WTC11 (cell line): ENCODE results near the gene ATP6AP1. TPM values are rescaled to one million over a fixed set of nuclear protein-coding genes. Genes with fewer than 3 reads are reported as not detected.

Experiments used
- AR ChIP-seq: fragments of 250-450 bp; sonication (Bioruptor Pico); IDR thresholded peaks from 2 replicates; pipeline ENCODE4 v1.9.0; 2021; ENCODE audit warnings: mild to moderate bottlenecking
- ATF1 ChIP-seq: sonication (generic); formaldehyde crosslinking; IDR thresholded peaks from 2 replicates; pipeline ENCODE4 v1.8.1; 2023; ENCODE audit warnings: mild to moderate bottlenecking, moderate library complexity, missing genetic modification reagents
- ATF3 ChIP-seq: sonication (generic); formaldehyde crosslinking; conservative IDR thresholded peaks from 2 replicates; pipeline ENCODE4 v1.8.1; 2022; ENCODE audit warnings: mild to moderate bottlenecking, missing genetic modification reagents
- CREB1 ChIP-seq: sonication (generic); formaldehyde crosslinking; IDR thresholded peaks from 2 replicates; pipeline ENCODE4 v1.8.0; 2023; ENCODE audit warnings: mild to moderate bottlenecking, missing genetic modification reagents
- CREM ChIP-seq: sonication (generic); formaldehyde crosslinking; IDR thresholded peaks from 2 replicates; pipeline ENCODE4 v1.8.1; 2022; ENCODE audit warnings: mild to moderate bottlenecking, missing genetic modification reagents, moderate library complexity
- E2F5 ChIP-seq: sonication (generic); formaldehyde crosslinking; IDR thresholded peaks from 2 replicates; pipeline ENCODE4 v1.8.1; 2022; ENCODE audit warnings: mild to moderate bottlenecking, moderate library complexity, missing genetic modification reagents
- ETV6 ChIP-seq: sonication (generic); formaldehyde crosslinking; IDR thresholded peaks from 2 replicates; pipeline ENCODE4 v1.8.1; 2022; ENCODE audit warnings: mild to moderate bottlenecking, missing genetic modification reagents
- HMGA2 ChIP-seq: fragments of 250-450 bp; sonication (Bioruptor Pico); IDR thresholded peaks from 2 replicates; pipeline ENCODE4 v1.4.0; 2021; ENCODE audit warnings: mild to moderate bottlenecking, moderate library complexity
- IRF1 ChIP-seq: sonication (generic); formaldehyde crosslinking; IDR thresholded peaks from 2 replicates; pipeline ENCODE4 v1.8.0; 2023; ENCODE audit warnings: missing genetic modification reagents
- JUN ChIP-seq: sonication (generic); formaldehyde crosslinking; IDR thresholded peaks from 2 replicates; pipeline ENCODE4 v1.8.0; 2023; ENCODE audit warnings: mild to moderate bottlenecking, missing genetic modification reagents
- NFE2L1 ChIP-seq: sonication (generic); formaldehyde crosslinking; IDR thresholded peaks from 2 replicates; pipeline ENCODE4 v1.8.1; 2023; ENCODE audit warnings: missing genetic modification reagents
- NFYB ChIP-seq: sonication (generic); formaldehyde crosslinking; conservative IDR thresholded peaks from 2 replicates; pipeline ENCODE4 v1.8.0; 2022; ENCODE audit warnings: low read depth, missing genetic modification reagents
- NR2C2 ChIP-seq: sonication (generic); formaldehyde crosslinking; IDR thresholded peaks from 2 replicates; pipeline ENCODE4 v1.8.0; 2022; ENCODE audit warnings: mild to moderate bottlenecking, missing genetic modification reagents
- RELA ChIP-seq: sonication (generic); formaldehyde crosslinking; IDR thresholded peaks from 2 replicates; pipeline ENCODE4 v1.8.1; 2022; ENCODE audit warnings: missing genetic modification reagents, mild to moderate bottlenecking, borderline replicate concordance
- SMAD3 ChIP-seq: sonication (generic); formaldehyde crosslinking; IDR thresholded peaks from 2 replicates; pipeline ENCODE4 v1.8.0; 2022; ENCODE audit warnings: missing genetic modification reagents, mild to moderate bottlenecking, borderline replicate concordance
- SOX15 ChIP-seq: fragments of 250-450 bp; sonication (Bioruptor Pico); IDR thresholded peaks from 2 replicates; pipeline ENCODE4 v1.9.0; 2021; ENCODE audit warnings: mild to moderate bottlenecking
- TEAD1 ChIP-seq: sonication (generic); formaldehyde crosslinking; IDR thresholded peaks from 2 replicates; pipeline ENCODE4 v1.8.0; 2022; ENCODE audit warnings: mild to moderate bottlenecking, missing genetic modification reagents
- ZNF138 ChIP-seq: sonication (generic); formaldehyde crosslinking; conservative IDR thresholded peaks from 2 replicates; pipeline ENCODE4 v1.8.1; 2022; ENCODE audit warnings: mild to moderate bottlenecking, moderate library complexity, missing genetic modification reagents
- ZNF263 ChIP-seq: sonication (generic); formaldehyde crosslinking; IDR thresholded peaks from 2 replicates; pipeline ENCODE4 v1.8.1; 2022; ENCODE audit warnings: low read depth, mild to moderate bottlenecking, moderate library complexity, missing genetic modification reagents
- ZNF416 ChIP-seq: fragments of 250-450 bp; sonication (Bioruptor Pico); IDR thresholded peaks from 2 replicates; pipeline ENCODE4 v1.9.0; 2021; ENCODE audit warnings: mild to moderate bottlenecking, inconsistent platforms
- ZNF425 ChIP-seq: fragments of 250-450 bp; sonication (Bioruptor Pico); conservative IDR thresholded peaks from 2 replicates; pipeline ENCODE4 v1.9.0; 2021; ENCODE audit warnings: mild to moderate bottlenecking
- ZNF671 ChIP-seq: fragments of 250-450 bp; sonication (Bioruptor Pico); IDR thresholded peaks from 2 replicates; pipeline ENCODE4 v1.8.0; 2021; ENCODE audit warnings: mild to moderate bottlenecking
- total RNA-seq: library from RNA; stranded (reverse); gene quantifications from 3 replicates; pipeline ENCODE4 v1.2.3, GENCODE V29; 2021

Gene ATP6AP1
- total RNA-seq, 1 experiment from 2014 or later: 43.9 TPM

- TF ChIP-seq NR2C2 (no peak), CREM (CRISPR knock-in tag) (peak; percentile 69; the same call in 1 of the 2 replicates), SMAD3 (CRISPR knock-in tag) (no peak), JUN (CRISPR knock-in tag) (no peak; the same call in 1 of the 2 replicates), ETV6 (CRISPR knock-in tag) (peak; percentile 64; the same call in 1 of the 2 replicates), NFE2L1 (no peak), ZNF425 (CRISPR knock-in tag) (no peak; the same call in 1 of the 2 replicates), E2F5 (CRISPR knock-in tag) (peak; percentile 66), ATF1 (no peak), HMGA2 (CRISPR knock-in tag) (no peak), TEAD1 (CRISPR knock-in tag) (peak; percentile 45), IRF1 (CRISPR knock-in tag) (peak; percentile 61; the same call in 1 of the 2 replicates), AR (0 out of 2 replicates have a peak, but pooled peaks have one; percentile 42), ATF3 (CRISPR knock-in tag) (no peak), CREB1 (CRISPR knock-in tag) (peak; percentile 51; the same call in 1 of the 2 replicates), ZNF416 (CRISPR knock-in tag) (no peak), ZNF671 (CRISPR knock-in tag) (no peak), ZNF263 (CRISPR knock-in tag) (no peak), NFYB (CRISPR knock-in tag) (no peak), ZNF138 (no peak), SOX15 (CRISPR knock-in tag) (no peak), RELA (CRISPR knock-in tag) (0 out of 2 replicates have a peak, but pooled peaks have one; percentile 38)
Observed at GRCh38 chrX:154397888-154398667, 30.4 kb upstream of the ATP6AP1 start, which contains the start of gene RPL10 (continued).
